GM21515 (cell line): ENCODE data around the gene NUDT3.
"Not testable (repeated sequence)": the region's sequence is repeated elsewhere in the genome, so short reads cannot be mapped to it uniquely, and the experiment has no call there.

Experiments used
- ATAC-seq: cut with Tn5 transposase; IDR thresholded peaks from one replicate; pipeline ENCODE4 v1.9.1; 2021; ENCODE audit not compliant: unreplicated experiment

NUDT3 gene

DNA sequence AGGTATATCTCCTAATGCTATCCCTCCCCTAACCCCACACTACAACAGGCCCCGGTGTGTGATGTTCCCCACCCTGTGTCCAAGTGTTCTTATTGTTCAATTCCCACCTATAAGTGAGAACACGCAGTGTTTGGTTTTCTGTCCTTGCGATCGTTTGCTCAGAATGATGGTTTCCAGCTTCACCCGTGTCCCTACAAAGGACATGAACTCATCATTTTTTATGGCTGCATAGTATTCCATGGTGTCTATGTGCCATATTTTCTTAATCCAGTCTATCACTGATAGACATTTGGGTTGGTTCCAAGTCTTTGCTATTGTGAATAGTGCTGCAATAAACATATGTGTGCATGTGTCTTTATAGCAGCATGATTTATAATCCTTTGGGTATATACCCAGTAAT, 20.6 kb downstream of the NUDT3 start:
- not testable (repeated sequence) for ATAC-seq

DNA sequence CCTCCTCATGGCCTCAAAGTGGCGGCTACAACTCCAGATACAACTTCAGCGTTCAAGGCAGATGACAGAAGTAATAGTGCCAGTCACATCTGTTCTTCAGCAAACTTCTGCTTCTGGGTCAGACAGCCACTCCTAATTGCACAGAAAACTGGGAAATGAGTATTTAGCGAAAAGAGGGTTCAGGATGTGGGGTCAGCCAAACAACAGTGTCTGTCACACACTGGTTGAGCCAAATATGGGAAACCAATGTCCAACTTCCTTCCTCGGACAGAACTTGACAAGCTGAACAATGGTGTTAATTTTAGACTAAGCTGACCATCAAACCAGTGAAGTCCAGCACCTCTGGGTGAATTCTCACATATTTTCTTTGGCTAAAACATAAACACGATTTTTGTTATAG, 22.1 kb downstream of the NUDT3 start:
- no peak for ATAC-seq

GRCh38 chr6:34369385-34369784, 23.1 kb downstream of the NUDT3 start:
- ATAC-seq: no peak

DNA sequence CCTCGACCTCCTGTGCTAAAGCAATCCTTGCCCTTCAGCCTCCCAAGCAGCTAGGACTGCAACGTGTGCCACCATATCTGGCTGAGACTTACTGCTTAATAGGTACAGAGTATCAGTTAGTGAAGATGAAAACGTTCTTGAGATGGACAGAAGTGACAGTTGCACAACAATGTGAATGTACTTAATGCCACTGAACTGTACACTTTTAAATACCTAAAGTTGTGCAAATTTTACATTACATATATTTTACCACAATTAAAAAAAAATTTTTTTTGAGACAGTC, 25.9 kb downstream of the NUDT3 start:
- no peak for ATAC-seq

GRCh38 chr6:34365781-34366638, 26.5 kb downstream of the NUDT3 start:
- not testable (repeated sequence) for ATAC-seq

- ATAC-seq: not testable (repeated sequence)
These were observed 28.8 kb downstream of the NUDT3 start for GRCh38 chr6:34363681-34364075.

DNA sequence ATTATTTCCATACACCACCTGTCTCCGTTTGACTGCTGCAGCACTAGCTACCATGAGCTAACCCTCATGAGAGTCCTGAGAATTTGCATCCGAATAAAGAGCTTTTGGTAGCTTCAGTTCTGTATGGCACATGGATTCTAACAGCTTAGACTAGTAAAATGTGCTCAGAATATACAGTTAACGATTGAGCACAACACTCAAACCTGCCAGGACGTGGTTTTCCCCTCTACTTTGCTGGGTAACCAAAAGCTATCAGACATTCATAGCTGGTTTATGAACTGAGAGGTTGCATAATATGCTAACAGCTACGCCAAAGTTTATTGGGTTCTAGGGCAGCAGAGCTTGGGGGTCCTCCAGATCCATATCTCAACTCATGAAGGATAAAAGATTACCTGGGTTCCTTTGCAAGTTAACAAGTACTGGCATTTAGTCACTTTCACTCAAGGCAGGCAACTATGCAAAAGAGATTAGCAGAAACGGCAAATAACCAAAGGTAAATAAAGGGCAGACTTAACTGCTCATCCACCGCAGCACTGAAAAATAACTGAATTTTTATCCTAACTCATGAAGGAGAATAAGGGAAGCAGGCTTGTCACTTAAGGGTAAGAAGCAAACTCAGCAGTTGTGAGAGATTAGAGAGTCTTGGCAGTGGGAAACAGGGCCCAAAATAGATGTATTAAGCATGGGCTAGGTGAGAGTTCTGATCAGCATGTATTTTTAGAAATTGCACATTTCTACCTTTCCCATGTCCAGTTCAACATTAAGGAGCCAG, 29.4 kb downstream of the NUDT3 start:
- no peak for ATAC-seq

- no peak for ATAC-seq
These were observed 30.3 kb downstream of the NUDT3 start for GRCh38 chr6:34362176-34362575.

- ATAC-seq: no peak
These were observed 31.9 kb downstream of the NUDT3 start for GRCh38 chr6:34360556-34360955.

DNA sequence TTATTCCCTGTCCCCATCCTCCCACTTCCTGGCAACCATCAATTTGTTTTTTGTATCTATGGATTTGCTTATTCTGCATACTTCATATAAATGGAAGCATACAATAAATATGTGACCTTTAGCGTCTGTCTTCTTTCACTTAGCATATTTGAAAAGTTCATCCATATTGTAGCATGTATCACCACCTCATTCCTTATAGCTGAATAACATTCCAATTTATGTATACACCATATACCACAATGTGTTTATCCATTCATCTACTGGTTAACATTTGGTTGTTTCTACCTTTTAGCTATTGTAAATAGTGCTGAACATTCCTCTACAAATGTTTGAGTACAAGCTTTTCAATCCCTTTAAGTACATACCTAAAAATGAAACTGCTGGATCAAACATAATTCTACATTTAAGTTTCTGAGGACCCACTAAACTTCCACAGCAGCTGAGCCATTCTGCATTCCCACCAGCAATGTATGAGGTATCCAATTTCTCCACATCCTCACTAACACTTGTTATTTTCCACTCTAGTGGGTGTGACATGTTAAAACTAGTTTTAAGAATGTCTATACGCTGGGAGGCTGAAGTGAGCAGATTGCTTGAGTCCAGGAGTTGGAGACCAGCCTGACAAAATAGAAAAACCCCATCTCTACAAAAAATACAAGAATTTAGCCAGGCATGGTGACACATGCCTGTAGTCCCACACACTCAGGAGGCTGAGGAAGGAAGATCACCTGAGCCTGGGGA, 32.9 kb downstream of the NUDT3 start:
- ATAC-seq: no peak

DNA sequence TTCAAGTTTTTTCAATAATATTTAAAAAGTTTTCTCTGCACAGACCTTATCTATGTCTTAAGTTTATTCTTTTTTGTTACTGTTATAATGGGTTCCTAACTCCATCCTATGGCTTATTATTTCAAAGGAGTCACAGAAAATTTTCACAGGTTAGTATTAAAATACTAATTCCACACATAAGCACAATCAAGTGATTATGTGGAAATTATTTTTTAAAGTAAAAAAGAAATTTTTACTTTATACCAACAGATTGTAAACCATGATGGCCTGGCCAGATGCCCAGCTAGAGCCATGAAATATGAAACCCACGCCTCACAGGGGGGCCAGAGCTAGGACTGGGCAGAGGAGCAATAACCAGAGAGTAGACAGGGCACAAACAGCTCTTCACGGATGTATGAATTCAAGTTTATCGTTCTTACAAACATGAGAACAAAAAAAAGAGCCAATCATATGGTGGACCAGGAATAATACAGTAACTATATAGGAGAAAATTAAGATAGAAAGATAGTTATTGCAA, 34.0 kb downstream of the NUDT3 start:
- ATAC-seq: no peak

GRCh38 chr6:34357937-34358336, 34.5 kb downstream of the NUDT3 start:
- ATAC-seq: no peak

DNA sequence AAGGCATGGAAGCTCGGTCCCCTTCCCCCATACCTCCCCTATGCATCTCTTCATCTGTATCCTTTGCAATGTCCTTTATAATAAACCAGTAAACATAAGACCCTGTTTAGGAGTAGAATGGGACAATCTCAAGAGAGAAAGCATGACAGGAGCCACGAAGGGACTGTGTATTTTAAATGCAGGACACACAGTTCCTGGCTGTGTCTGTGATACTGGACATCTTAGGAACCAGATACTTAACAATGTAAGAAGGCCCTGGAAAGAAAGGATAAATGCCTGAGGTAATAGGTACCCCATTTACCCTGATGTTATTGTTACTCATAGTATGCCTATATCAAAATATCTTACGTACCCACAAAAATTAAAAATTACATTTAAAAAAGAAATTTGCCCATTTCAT, 36.6 kb downstream of the NUDT3 start:
- ATAC-seq: no peak

- not testable (repeated sequence) for ATAC-seq
These were observed 38.2 kb downstream of the NUDT3 start for GRCh38 chr6:34354230-34354629.

DNA sequence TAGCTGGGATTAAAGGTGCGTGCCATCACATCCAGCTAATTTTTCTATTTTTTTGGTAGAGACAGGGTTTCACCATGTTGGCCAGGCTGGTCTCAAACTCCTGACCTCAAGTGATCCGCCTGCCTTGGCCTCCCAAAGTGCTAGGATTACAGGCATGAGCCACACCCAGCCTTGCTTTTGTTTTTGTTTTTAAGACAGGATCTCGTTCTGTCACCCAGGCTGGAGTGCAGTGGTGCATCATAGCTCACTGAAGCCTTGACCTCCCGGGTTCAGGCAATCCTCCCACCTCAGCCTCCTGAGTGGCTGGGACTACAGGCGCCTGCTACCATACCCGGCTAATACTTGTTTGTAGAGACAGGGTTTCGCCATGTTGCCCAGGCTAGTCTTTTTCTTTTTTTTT, 38.9 kb downstream of the NUDT3 start:
- not testable (repeated sequence) for ATAC-seq

DNA sequence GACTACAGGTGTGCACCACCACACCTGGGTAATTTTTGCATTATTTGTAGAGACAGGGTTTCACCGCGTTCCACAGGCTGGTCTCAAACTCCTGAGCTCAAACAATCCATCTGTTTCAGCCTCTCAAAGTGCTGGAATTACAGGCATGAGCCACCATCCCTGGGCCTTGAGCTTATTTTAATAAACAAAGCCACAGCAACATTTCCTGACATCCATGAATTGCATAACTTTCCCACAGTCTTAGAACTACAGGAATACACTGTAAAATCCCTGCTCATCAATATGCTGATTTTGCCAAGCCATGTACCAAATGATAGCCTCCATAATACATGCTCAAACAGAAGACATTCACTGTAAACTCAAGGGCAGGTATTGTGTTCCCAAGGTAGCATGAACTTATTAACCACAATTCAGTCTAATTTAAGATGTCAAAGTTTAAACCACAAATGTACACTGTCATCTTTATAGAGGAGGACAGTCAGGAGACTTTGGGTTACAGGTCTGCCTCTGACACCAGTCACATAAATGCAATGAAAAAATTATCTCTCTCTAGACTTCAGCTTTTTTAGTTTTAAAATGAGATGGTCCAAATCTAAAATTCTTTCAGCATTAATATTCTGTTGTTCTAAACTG, 40.0 kb downstream of the NUDT3 start:
- no peak for ATAC-seq

DNA sequence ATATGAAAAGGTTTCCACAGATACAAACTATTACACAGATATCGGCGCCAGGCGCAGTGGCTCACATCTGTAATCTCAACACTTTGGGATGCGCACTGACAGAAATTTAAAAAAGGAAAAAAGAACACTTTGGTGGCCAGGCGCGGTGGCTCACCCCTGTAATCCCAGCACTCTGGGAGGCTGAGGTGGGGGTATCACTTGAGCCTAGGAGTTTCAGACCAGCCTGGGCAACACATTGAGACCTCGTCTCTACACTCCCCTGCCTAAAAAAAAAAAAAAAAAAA, 41.6 kb downstream of the NUDT3 start:
- ATAC-seq: no peak

DNA sequence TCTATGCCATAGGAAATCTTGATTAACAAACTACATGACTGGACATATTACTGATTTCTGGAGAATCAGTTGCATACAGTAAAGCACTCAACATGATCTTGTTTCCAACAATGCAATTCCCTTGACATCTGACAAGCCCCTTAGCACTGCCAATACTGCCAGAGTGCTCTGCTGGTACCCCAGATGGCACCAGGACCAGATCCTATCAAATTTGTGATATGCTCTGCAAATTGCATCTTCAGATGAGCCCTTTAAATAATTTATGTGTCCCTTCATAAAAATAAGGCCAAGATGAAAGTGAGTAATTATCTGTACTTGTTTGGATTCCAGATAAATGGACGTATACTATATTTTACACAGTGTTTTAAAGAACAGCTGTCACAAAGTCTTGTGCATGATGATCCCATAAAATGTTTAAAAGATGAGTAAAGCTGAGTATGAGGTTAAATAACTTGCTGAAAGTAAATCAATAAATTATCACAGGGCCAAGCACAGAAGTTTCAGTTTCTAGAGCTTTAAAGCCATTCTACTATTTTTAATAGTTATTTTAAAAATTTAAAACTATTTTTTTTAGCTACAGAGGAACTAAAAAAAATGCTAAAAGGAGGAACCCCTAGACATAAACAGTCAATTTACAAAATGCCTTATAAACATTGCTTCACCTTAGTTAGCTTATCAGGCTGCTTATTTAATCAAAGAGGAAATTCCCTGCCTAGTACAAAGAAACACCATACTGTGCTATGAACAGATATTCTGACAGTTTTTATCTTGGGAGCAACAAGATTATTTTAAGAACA, 42.1 kb downstream of the NUDT3 start:
- ATAC-seq: no peak

DNA sequence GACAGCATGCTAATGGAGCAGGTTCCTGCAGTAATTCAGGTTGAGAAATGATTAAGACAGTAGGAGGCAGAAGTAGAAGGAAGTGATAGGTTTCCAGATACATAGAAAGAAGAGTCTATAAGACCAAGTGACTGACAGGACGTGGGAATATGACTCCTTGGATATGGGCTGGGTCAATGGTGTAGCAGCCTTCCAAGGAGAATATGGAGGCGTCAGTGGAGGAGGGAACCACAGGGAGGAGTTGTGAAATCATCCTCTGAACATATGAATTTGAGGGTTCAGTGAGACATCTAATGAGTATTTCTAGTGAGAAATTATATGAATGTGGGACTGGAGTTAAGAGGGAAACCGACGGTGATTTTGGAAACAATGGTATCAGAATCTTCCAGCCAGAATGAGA, 43.3 kb downstream of the NUDT3 start:
- ATAC-seq: no peak

DNA sequence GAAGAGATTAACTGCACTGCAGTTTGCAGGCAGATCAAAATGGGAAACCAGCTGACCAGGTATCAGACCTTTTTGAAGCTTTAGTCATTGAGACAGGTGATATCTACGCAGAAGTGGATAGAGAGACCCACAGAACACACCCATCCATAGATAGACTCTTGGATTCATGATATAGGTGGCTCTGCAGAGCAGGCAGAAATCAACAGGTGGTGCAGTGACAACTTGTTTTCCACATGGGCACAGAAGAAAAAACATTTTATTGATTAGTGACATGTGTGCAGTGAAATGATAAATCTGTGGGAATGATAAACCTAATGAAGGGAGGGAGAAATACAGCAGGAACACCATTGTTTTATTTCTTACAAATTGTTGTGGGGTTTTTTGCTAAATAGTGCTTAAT, 45.2 kb downstream of the NUDT3 start:
- ATAC-seq: no peak
